Measurements from ENCODE around the gene AXIN2. TPM values are rescaled to one million over a fixed set of nuclear protein-coding genes. Genes with fewer than 3 reads are reported as not detected.

The AXIN2 gene
- total RNA-seq, 1 donor from 2014 or later = under 0.01 TPM

- Histone ChIP-seq H3K36me3 (ENCODE audit: control insufficient read depth, insufficient read depth, low read length) (no peaks in the 10 kb centered on the region), H3K4me3 (ENCODE audit: low read depth, low read length) (no peak overlapping the region), H3K27me3 (ENCODE audit: control insufficient read depth, insufficient read depth, low read length) (peaks cover 5% of the 10 kb centered on the region)
- no peak for DNase-seq (ENCODE audit: low read depth)
- FAIRE-seq = no peak
- no peak for TF ChIP-seq CTCF (IDR thresholded peaks at IDR 0.05; ENCODE audit: insufficient read depth, low read length, severe bottlenecking)
These were observed 3.3 kb upstream of the AXIN2 start for GRCh38 chr17:65564793-65565192.

GRCh38 chr17:65562206-65562531, 721 bp upstream of the AXIN2 start:
- no peak for TF ChIP-seq CTCF (IDR thresholded peaks at IDR 0.05; ENCODE audit: insufficient read depth, low read length, severe bottlenecking)
- Histone ChIP-seq H3K27me3 (ENCODE audit: control insufficient read depth, insufficient read depth, low read length) (peaks cover 27% of the 10 kb centered on the region), H3K4me3 (ENCODE audit: low read depth, low read length) (no peak overlapping the region), H3K36me3 (ENCODE audit: control insufficient read depth, insufficient read depth, low read length) (no peaks in the 10 kb centered on the region)
- DNase-seq (ENCODE audit: low read depth) (no peak), FAIRE-seq (no peak)

- FAIRE-seq = no peak
These were observed 608 bp downstream of the AXIN2 start for GRCh38 chr17:65560628-65561451.

GRCh38 chr17:65559804-65560627, 1.4 kb downstream of the AXIN2 start:
- FAIRE-seq = no peak
- peaks cover 29% of the 10 kb centered on the region for H3K27me3 ChIP-seq (ENCODE audit: control insufficient read depth, insufficient read depth, low read length)
- peak overlapping the region; percentile 51 for H3K4me3 ChIP-seq (ENCODE audit: low read depth, low read length)
- H3K36me3 ChIP-seq (ENCODE audit: control insufficient read depth, insufficient read depth, low read length) = no peaks in the 10 kb centered on the region
- no peak for DNase-seq (ENCODE audit: low read depth)
- no peak for TF ChIP-seq CTCF (IDR thresholded peaks at IDR 0.05; ENCODE audit: insufficient read depth, low read length, severe bottlenecking)

More at GRCh38 chr17:65560628-65561451, 608 bp downstream of the AXIN2 start:
- peaks cover 30% of the 10 kb centered on the region for H3K27me3 ChIP-seq (ENCODE audit: control insufficient read depth, insufficient read depth, low read length)
- H3K36me3 ChIP-seq (ENCODE audit: control insufficient read depth, insufficient read depth, low read length) = no peaks in the 10 kb centered on the region
- peak; percentile 44 for DNase-seq (ENCODE audit: low read depth)
- H3K4me3 ChIP-seq (ENCODE audit: low read depth, low read length) = peak overlapping the region; percentile 51
- no peak for TF ChIP-seq CTCF (IDR thresholded peaks at IDR 0.05; ENCODE audit: insufficient read depth, low read length, severe bottlenecking)

GRCh38 chr17:65559461-65559803, 2.0 kb downstream of the AXIN2 start:
- DNase-seq (ENCODE audit: low read depth) = no peak

More at GRCh38 chr17:65559461-65559803, 2.0 kb downstream of the AXIN2 start:
- Histone ChIP-seq H3K36me3 (ENCODE audit: control insufficient read depth, insufficient read depth, low read length) (no peaks in the 10 kb centered on the region), H3K27me3 (ENCODE audit: control insufficient read depth, insufficient read depth, low read length) (peaks cover 31% of the 10 kb centered on the region), H3K4me3 (ENCODE audit: low read depth, low read length) (peak overlapping the region; percentile 51)
- TF ChIP-seq CTCF (IDR thresholded peaks at IDR 0.05; ENCODE audit: insufficient read depth, low read length, severe bottlenecking) = no peak
- no peak for FAIRE-seq
